H9 (cell line): ENCODE data around the gene SH3BGR. TPM values are rescaled to one million over a fixed set of nuclear protein-coding genes. Genes with fewer than 3 reads are reported as not detected.

ENCODE experiments used
- DNase-seq: peaks from one replicate; pipeline ENCODE4 v3.0.0-alpha.2; 2017
- H2AFZ ChIP-seq: one replicate; pipeline ENCODE4 v1.6.1; 2013; ENCODE audit warnings: mild to moderate bottlenecking, low read length, control low read depth, moderate library complexity
- H2AK5ac ChIP-seq: 2 replicates; pipeline ENCODE4 v1.6.1; 2013; ENCODE audit warnings: low read length, control low read depth, mixed read lengths; ENCODE audit not compliant: insufficient read length
- H2BK120ac ChIP-seq: one replicate; pipeline ENCODE4 v1.6.1; 2013; ENCODE audit warnings: low read depth, mild to moderate bottlenecking, low read length, control low read depth, inconsistent platforms; ENCODE audit not compliant: poor library complexity, severe bottlenecking
- H2BK12ac ChIP-seq: 2 replicates; pipeline ENCODE4 v1.6.1; 2013; ENCODE audit warnings: low read length, control low read depth, mixed read lengths, low read depth; ENCODE audit not compliant: insufficient read length
- H2BK15ac ChIP-seq: 2 replicates; pipeline ENCODE4 v1.6.1; 2013; ENCODE audit warnings: low read depth, low read length, control low read depth
- H2BK20ac ChIP-seq: one replicate; pipeline ENCODE4 v1.6.1; 2013; ENCODE audit warnings: low read depth, mild to moderate bottlenecking, low read length, control low read depth, inconsistent platforms; ENCODE audit not compliant: poor library complexity, severe bottlenecking
- H2BK5ac ChIP-seq: 2 replicates; pipeline ENCODE4 v1.6.1; 2013; ENCODE audit warnings: low read length, control low read depth, mixed read lengths; ENCODE audit not compliant: insufficient read length
- H3K14ac ChIP-seq: 2 replicates; pipeline ENCODE4 v1.6.1; 2013; ENCODE audit warnings: low read length, control low read depth; ENCODE audit not compliant: insufficient read depth
- H3K18ac ChIP-seq: 2 replicates; pipeline ENCODE4 v1.6.1; 2013; ENCODE audit warnings: low read depth, mild to moderate bottlenecking, mixed read lengths, low read length, control low read depth; ENCODE audit not compliant: insufficient read length
- H3K23ac ChIP-seq: 2 replicates; pipeline ENCODE4 v1.6.1; 2013; ENCODE audit warnings: low read length, control low read depth, mixed read lengths, low read depth; ENCODE audit not compliant: insufficient read length
- H3K23me2 ChIP-seq: 2 replicates; pipeline ENCODE4 v1.6.1; 2013; ENCODE audit warnings: low read depth, mild to moderate bottlenecking, mixed read lengths, low read length, control low read depth; ENCODE audit not compliant: insufficient read length, poor library complexity, severe bottlenecking
- H3K27ac ChIP-seq: 2 replicates; pipeline ENCODE4 v1.5.1; 2013; ENCODE audit warnings: low read length, control low read depth, mixed read lengths, low read depth; ENCODE audit not compliant: insufficient read length
- H3K27me3 ChIP-seq: 2 replicates; pipeline ENCODE4 v1.6.1; 2013; ENCODE audit warnings: low read length, control low read depth, inconsistent platforms; ENCODE audit not compliant: insufficient read depth
- H3K4ac ChIP-seq: 2 replicates; pipeline ENCODE4 v1.6.1; 2013; ENCODE audit warnings: low read depth, mild to moderate bottlenecking, control low read depth, inconsistent platforms, low read length, moderate library complexity
- H3K4me1 ChIP-seq: 2 replicates; pipeline ENCODE4 v1.6.1; 2013; ENCODE audit warnings: low read length, control low read depth, inconsistent platforms; ENCODE audit not compliant: insufficient read depth
- H3K4me2 ChIP-seq: 2 replicates; pipeline ENCODE4 v1.6.1; 2013; ENCODE audit warnings: low read length, control low read depth, mixed read lengths; ENCODE audit not compliant: insufficient read length, insufficient read depth
- H3K56ac ChIP-seq: 2 replicates; pipeline ENCODE4 v1.6.1; 2013; ENCODE audit warnings: low read depth, mild to moderate bottlenecking, mixed read lengths, low read length, control low read depth; ENCODE audit not compliant: insufficient read length
- H3K79me1 ChIP-seq: 2 replicates; pipeline ENCODE4 v1.6.1; 2013; ENCODE audit warnings: low read depth, mild to moderate bottlenecking, moderate library complexity, low read length, control low read depth, inconsistent platforms; ENCODE audit not compliant: insufficient read depth, poor library complexity, severe bottlenecking
- H3K79me2 ChIP-seq: 2 replicates; pipeline ENCODE4 v1.6.1; 2013; ENCODE audit warnings: low read length, control low read depth, inconsistent platforms; ENCODE audit not compliant: insufficient read depth
- H3K9ac ChIP-seq: 2 replicates; pipeline ENCODE4 v1.6.1; 2013; ENCODE audit warnings: low read length, control low read depth, mixed read lengths; ENCODE audit not compliant: insufficient read length; ENCODE audit errors: extremely low read depth
- H3K9me3 ChIP-seq: one replicate; pipeline ENCODE4 v1.6.1; 2013; ENCODE audit warnings: low read depth, low read length, inconsistent platforms; ENCODE audit not compliant: control insufficient read depth
- H3T11ph ChIP-seq: one replicate; pipeline ENCODE4 v1.6.1; 2013; ENCODE audit warnings: mild to moderate bottlenecking, low read length, control low read depth, inconsistent platforms
- H4K20me1 ChIP-seq: one replicate; pipeline ENCODE4 v1.6.1; 2013; ENCODE audit not compliant: control insufficient read depth, insufficient read length, insufficient read depth
- H4K5ac ChIP-seq: 2 replicates; pipeline ENCODE4 v1.6.1; 2013; ENCODE audit warnings: low read depth, mild to moderate bottlenecking, mixed read lengths, low read length, control low read depth; ENCODE audit not compliant: insufficient read length
- H4K8ac ChIP-seq: replicated peaks from 2 replicates; pipeline ENCODE4 v1.6.1; 2013; ENCODE audit warnings: low read length, control low read depth, mixed read lengths, low read depth; ENCODE audit not compliant: insufficient read length
- H4K91ac ChIP-seq: 2 replicates; pipeline ENCODE4 v1.6.1; 2013; ENCODE audit warnings: low read depth, mild to moderate bottlenecking, moderate library complexity, mixed read lengths, low read length, control low read depth; ENCODE audit not compliant: insufficient read length
- H3K27ac Mint-ChIP-seq, 3 experiments: 2 replicates in 2 of 3; 3 replicates in 1 of 3; pipeline ENCODE4 v1.8.0; 2020 to 2021; ENCODE audit warnings: mixed read lengths in 3 of 3, mild to moderate bottlenecking in 1 of 3, moderate library complexity in 1 of 3
- H3K27me3 Mint-ChIP-seq: 2 replicates; pipeline ENCODE4 v1.8.0; 2021; ENCODE audit warnings: low read depth, mild to moderate bottlenecking, moderate library complexity, mixed read lengths
- H3K36me3 Mint-ChIP-seq, 3 experiments: 2 replicates in 2 of 3; 3 replicates in 1 of 3; pipeline ENCODE4 v1.8.0; 2020 to 2021; ENCODE audit warnings: low read depth in 3 of 3, mixed read lengths in 3 of 3; ENCODE audit not compliant: insufficient read depth in 1 of 3
- H3K4me1 Mint-ChIP-seq, 2 experiments: 2 replicates each; pipeline ENCODE4 v1.8.0; 2020; ENCODE audit warnings: mixed read lengths in 2 of 2
- H3K4me3 Mint-ChIP-seq, 2 experiments: 2 replicates in 1 of 2; 3 replicates in 1 of 2; pipeline ENCODE4 v1.8.0; 2020 to 2021; ENCODE audit warnings: mild to moderate bottlenecking in 2 of 2, mixed read lengths in 2 of 2, moderate library complexity in 1 of 2
- H3K9me3 Mint-ChIP-seq, 2 experiments: 2 replicates in 1 of 2; 3 replicates in 1 of 2; pipeline ENCODE4 v1.8.0; 2020; ENCODE audit warnings: mild to moderate bottlenecking in 2 of 2, mixed read lengths in 2 of 2, moderate library complexity in 1 of 2
- WGBS: extraction: QIAGEN DNeasy Blood & Tissue Kit; methylation state at CpG from one replicate; pipeline ENCODE4 v1.1.7; 2013; ENCODE audit warnings: missing lambda C conversion rate, low lambda C conversion rate, mixed read lengths; ENCODE audit not compliant: insufficient read length; ENCODE audit errors: extremely low coverage; 5-methylcytosine and 5-hydroxymethylcytosine counted together
- total RNA-seq: library from RNA; stranded (reverse); gene quantifications from 2 replicates; pipeline ENCODE4 v1.2.1, GENCODE V29; 2021
- TF ChIP-seq, protein P1 (sequence below): fragments of 200-600 bp; sonication (generic); conservative IDR thresholded peaks from 3 replicates; pipeline ENCODE4 v1.8.0; 2021; ENCODE audit warnings: antibody characterized with exemption, mild to moderate bottlenecking

SH3BGR gene
- total RNA-seq, 1 experiment from 2014 or later, result 2.9 TPM

DNA sequence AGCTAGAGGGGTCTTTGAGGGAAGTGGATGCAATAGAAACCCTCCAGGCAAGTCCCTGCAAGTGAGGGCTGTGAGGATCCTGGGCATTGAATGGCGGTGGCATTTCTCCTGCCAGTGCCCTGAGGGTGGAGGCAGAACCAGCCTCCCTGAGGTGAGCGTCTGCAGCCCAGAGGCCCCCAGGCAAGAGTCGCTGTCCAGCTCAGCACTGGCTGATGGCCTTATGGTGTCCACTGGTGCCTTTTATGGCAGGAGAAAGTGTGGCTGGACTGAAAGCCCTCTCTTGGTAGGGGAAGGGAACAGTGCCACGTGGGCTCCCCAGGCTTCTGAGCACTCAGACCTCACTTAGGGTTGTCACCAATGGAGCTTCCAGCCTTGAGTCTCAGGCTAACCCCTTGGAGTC, 77.3 kb downstream of the SH3BGR start:
- Mint-ChIP-seq H3K4me1 (peaks cover 31 to 35% of the 10 kb centered on the region in 2 experiments), H3K9me3 (peaks cover 0 to under 1% of the 10 kb centered on the region in 2 experiments; a peak in 2 of 5 replicates), H3K27ac (no peak overlapping the region), H3K36me3 (peaks cover 0 to 1% (median under 1%) of the 10 kb centered on the region in 3 experiments; a peak in 4 of 7 replicates), H3K4me3 (no peak overlapping the region), H3K27me3 (peaks cover 2% of the 10 kb centered on the region)
- Histone ChIP-seq H4K8ac (no peak overlapping the region), H3K9me3 (no peaks in the 10 kb centered on the region), H2BK120ac (no peak overlapping the region), H2BK5ac (no peak overlapping the region), H3K23me2 (no peaks in the 10 kb centered on the region), H3K79me2 (no peaks in the 10 kb centered on the region), H3K79me1 (no peaks in the 10 kb centered on the region), H3K4ac (no peak overlapping the region), H3K56ac (no peak overlapping the region), H3K9ac (no peak overlapping the region), H4K91ac (no peak overlapping the region), H3K14ac (no peak overlapping the region), H2BK12ac (no peak overlapping the region), H3K23ac (no peak overlapping the region), H3K4me2 (no peak overlapping the region), H3K18ac (no peak overlapping the region), H3K27me3 (no peaks in the 10 kb centered on the region), H4K5ac (no peak overlapping the region), H4K20me1 (no peaks in the 10 kb centered on the region), H2BK15ac (no peak overlapping the region), H2AFZ (no peak overlapping the region), H3K27ac (no peak overlapping the region), H2BK20ac (no peak overlapping the region), H2AK5ac (no peak overlapping the region), H3K4me1 (0 out of 2 replicates have a peak, but pooled peaks cover 2% of the 10 kb centered on the region), H3T11ph (no peak overlapping the region)
- no peak for DNase-seq
- WGBS, result no CpG with 5 or more reads among the region's 4 CpGs
- TF ChIP-seq, protein P1, sequence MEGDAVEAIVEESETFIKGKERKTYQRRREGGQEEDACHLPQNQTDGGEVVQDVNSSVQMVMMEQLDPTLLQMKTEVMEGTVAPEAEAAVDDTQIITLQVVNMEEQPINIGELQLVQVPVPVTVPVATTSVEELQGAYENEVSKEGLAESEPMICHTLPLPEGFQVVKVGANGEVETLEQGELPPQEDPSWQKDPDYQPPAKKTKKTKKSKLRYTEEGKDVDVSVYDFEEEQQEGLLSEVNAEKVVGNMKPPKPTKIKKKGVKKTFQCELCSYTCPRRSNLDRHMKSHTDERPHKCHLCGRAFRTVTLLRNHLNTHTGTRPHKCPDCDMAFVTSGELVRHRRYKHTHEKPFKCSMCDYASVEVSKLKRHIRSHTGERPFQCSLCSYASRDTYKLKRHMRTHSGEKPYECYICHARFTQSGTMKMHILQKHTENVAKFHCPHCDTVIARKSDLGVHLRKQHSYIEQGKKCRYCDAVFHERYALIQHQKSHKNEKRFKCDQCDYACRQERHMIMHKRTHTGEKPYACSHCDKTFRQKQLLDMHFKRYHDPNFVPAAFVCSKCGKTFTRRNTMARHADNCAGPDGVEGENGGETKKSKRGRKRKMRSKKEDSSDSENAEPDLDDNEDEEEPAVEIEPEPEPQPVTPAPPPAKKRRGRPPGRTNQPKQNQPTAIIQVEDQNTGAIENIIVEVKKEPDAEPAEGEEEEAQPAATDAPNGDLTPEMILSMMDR, result no peak
